HG02981 (cell line): ENCODE data around the gene SPPL2A.

Experiments
- ATAC-seq: cut with Tn5 transposase; IDR thresholded peaks from one replicate; pipeline ENCODE4 v1.9.1; 2021; ENCODE audit warnings: mild to moderate bottlenecking, moderate library complexity; ENCODE audit not compliant: unreplicated experiment

SPPL2A gene

DNA sequence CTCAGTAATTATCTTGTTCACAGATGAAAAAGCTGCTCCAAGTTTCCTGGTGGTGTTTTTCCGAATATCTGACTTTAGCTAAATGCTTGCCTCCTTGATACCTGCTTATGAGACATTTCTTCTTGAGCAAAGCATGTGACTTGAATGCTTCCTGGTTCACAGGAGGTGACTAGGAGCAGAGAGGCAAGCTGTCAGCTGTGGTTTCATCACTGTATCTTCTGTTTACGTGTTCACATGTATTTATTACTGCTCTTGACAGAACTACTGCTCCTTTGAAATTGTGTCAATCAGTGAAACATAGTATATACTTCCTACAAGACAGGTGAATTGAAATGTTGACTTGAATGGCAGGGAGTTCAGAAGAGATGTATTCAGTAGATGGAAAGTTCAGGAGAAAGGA, 8.9 kb upstream of the SPPL2A start:
- ATAC-seq: no peak

DNA sequence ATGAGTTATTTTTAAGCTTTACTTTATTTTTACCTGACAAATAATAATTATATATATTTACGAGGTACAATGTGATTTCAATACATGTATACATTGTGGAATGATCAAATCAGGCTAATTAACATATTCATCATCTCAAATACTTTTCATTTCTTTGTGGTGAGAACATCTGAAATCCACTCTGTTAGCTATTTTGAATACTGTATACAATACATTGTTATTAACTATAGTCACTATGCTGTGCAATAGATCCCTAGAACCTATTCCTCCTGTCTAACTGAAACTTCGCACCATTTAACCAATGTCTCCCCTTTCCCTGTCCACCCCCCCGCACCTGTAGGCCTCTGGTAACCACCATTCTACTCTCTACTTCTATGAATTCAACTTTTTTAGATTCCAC, 7.9 kb upstream of the SPPL2A start:
- ATAC-seq: no peak

DNA sequence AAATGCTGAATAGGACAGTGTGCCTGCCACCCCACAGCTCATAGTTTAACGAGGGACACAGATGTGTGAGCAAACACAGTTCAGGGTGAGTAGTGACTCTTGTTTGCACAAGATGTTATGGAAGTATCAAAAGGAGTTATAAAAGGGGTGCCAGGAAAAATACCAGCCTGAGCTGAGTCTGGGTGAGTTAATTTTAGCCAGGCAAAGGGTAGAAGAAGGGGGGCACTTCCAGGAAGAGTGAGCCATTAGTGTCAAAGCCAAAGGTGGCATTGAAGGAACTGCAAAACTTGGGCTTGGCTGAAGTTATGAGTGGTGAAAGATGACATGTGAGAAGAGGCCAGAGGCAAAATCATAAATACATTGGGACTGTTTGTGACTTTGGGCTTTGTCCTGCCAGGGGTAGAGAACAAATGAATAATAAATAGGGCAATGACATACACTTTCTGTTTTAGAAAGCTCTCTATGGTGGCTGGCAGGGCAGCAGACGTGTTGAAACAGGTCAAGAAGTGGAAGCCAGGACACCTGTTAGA, 1.9 kb upstream of the SPPL2A start:
- no peak for ATAC-seq

DNA sequence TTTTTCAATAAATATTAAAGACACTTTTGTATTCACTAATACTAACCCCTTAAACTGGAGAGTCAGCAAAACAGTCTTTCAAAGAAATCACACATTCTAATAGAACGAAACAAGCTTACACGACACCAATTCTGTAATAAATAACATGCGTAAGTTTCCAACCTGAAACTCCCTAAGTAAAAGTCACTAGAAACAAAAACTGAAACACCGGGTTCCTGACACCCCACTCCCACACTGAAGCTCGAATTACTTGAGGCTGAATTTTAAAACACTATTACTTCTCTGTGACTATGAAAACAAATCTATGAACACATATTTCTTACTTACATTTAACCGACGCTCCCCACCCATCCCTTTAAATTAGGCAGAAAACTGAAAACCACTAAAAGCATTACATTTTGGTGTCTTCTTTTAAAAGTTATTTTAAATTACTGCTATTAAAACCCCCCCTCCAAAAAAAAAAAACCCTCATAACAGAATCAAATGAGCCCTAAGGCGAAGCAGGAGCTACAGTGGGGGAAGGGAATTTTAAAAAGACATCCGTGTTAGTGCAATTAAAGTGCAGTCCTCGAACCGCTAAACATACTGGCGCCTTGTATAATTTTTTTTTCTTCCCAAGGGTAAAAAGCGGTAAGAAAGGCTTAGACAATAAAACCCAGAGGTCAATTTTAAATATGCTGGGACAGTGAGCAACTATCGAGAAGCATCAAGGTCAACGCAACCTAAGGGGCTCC, 878 bp downstream of the SPPL2A start:
- no peak for ATAC-seq

DNA sequence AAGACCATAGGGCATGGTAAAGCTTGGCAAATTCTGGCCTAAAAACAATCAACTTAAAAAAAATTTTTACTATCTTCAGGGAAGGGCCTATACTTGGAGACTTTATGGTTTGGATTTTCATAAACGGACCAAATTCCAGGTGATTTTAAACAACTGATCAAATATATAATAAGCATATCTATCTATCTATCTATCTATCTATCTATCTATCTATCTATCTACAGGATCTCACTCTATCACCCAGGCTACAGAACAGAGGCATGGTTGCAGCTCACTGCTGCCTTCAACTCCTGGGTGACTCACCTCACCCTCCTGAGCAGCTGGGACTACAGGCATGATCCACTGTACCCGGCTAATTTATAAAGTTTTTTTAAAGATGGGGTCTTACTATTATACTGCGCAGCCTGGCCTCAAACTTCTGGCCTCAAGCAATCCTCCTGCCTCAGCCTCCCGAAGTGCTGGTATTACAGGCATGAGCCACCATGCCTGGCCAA, 6.7 kb downstream of the SPPL2A start:
- no peak for ATAC-seq

DNA sequence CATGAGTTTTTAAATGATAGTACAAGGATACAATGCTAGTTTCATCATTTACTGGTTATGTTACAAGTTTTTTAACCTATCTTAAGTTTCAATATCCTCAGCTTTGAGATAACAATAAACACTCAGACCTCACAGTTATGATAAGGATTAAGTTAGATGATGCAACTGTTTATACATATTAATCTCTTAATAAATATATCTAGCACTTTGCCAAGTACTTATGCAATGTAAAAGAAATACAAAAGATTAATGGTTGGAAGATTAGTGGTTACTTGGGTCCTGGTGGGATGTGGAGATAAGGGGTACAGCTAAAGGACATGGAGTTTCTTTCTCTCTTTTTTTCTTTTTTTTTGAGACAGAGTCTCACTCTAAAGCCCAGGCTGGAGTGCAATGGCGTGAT, 12.0 kb downstream of the SPPL2A start:
- no peak for ATAC-seq

DNA sequence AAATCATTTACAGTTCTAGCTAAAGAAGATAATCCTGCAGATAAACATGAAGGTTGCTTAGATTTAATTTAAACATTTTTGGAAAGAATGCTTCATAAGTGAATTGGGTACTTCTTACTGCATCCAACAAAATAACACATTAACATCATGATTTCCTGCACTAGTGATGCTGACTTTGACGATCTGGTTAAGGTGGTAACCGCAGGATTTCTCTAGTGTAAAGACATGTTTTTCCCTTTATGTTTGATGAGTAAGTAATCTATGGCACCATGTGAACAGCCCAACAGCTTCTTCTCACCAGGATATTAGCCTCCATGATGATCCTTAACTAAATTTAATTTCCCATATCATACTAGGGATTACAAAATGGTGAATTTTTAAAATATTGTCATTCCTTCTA, 14.1 kb downstream of the SPPL2A start:
- ATAC-seq: no peak

DNA sequence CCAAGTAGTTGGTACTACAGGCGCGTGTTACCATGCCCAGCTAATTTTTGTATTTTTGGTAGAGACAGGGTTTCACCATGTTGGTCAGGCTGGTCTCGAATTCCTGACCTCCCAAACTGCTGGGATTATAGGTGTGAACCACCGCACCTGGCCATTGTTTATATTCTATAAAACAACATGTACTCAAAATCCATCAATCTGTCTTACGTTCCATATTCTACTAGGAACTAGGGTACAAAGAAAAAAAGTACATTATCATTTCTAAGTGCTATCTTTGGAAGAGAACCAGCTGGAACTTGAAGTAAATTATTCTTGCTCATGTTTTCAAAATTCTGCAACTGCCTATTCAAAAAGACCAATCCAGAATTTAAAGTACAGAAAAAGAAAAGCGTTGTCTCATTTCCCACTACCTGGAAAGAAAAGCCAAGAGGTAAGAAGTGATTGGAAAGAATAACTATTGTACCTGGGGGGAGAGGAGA, 15.2 kb downstream of the SPPL2A start:
- ATAC-seq: no peak

DNA sequence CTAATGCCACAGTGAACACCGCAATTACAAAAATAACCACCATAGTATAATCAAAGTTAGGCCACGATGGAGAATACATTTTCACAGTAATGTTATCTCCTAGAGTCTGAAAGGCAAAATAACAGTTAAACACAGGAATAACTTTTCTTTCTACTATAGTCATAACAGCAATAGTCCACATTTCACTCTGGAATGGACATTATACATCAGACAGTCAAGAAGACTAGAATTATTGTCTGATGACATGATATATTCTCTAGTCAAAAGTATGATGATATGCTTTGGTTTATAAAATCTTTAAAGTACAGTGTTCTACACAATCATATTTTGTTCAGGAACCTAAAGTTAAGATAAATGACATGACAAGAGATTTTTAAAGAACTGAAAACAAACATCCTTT, 18.0 kb downstream of the SPPL2A start:
- ATAC-seq: no peak

DNA sequence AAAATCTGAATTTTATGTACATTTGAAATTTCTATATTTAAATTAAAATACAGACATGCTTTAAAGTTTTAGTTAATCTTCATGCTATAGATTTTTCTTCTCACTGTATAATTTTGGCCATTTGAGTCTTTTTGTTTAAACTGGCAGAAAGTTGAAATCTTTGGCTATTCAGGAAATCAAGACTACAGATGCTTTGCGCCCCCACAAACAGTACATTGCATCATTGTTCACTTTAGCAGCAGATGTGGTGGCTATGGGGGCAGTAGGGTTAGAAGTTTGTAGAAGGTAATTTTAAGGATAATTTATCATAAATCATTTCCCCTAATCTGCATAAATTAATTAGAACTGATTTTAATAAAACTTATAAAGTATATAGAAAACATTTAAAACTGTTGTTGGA, 20.9 kb downstream of the SPPL2A start:
- no peak for ATAC-seq

DNA sequence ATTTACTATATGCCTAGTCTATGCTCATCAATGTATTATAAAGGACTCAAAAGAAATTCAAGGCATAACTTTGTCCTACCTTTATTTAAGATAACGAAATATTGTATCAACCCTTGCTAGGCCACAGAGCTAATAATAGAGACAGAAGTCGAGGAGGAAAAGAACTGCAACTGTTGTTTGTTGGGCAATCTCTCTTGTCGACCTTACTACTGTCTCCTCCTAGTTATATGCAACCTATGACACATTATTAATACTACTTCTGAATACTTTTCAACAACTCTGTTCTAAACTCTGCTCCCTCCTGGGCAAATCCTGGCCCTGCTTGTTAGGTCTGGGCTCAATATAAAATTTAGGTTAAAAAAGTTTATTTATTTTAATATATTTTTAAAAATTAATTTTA, 24.6 kb downstream of the SPPL2A start:
- no peak for ATAC-seq

DNA sequence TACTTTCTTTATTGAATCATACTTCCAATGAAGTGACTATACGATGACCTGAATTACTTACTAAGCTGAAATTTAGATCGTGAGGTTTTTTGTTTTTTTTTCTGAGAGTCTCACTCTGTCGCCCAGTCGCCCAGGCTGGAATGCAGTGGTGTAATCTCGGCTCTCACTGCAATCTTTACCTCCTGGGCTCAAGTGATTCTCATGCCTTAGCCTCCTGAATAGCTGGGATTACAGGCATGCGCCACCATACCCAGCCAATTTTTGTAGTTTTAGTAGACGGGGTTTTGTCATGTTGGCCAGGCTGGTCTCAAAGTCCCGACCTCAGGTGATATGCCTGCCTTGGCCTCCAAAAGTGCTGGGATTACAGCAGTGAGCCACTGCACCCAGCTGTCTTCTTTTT, 28.7 kb downstream of the SPPL2A start:
- no peak for ATAC-seq

DNA sequence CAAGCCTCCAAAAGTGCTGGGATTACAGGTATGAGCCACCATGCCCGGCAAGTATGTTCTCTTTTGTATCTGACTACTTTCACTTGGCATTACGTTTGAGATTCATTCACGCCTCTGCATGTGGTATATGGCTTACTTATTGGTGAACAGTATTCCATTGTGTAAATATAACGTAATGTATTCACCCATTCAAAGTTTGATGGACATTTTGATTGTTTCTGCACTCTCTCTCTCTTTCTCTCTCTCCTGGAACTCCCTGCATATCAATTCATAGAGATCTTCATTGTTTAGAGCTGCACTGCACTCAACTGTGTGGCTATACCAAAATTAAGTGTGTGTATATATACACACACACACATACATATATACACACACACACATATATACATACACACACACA, 30.4 kb downstream of the SPPL2A start:
- no peak for ATAC-seq

DNA sequence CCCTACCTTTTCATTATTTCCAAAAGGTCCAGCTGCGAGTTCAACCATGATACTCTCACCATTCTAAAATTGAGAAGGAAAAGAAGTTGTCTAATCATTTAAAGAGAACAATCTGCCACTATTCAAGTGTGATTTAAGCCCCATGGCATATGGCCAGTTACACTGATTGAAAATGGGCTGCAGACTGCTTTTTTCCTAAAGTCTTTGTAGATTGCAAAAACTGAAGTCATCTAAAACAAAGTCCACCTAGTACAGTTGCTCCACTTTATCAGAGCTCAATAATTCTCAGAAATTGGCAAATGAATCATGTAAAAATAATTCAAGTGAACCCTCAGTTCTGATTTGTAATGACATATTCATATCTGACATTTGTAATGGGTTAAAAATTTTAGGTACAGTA, 39.2 kb downstream of the SPPL2A start:
- ATAC-seq: no peak

DNA sequence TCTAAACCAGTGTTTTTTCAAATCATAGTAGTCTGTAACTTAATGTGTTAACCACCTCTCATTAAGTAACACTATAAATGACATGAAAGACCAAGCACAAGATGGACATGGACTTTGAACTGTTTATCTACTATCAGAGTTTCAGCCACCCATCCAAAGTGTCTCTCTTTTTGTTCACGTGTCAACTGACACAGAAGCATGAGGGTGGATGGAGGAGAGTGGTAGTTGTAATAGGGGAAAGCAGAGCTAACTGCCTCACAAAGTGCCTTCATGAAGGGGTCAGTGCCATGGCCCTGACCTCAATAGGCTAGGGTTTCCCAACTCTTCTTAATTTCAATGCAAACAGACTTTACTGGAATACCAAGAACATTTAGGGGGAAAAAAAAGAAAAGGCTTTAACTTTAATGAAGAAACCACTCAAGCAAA, 46.8 kb downstream of the SPPL2A start:
- no peak for ATAC-seq

DNA sequence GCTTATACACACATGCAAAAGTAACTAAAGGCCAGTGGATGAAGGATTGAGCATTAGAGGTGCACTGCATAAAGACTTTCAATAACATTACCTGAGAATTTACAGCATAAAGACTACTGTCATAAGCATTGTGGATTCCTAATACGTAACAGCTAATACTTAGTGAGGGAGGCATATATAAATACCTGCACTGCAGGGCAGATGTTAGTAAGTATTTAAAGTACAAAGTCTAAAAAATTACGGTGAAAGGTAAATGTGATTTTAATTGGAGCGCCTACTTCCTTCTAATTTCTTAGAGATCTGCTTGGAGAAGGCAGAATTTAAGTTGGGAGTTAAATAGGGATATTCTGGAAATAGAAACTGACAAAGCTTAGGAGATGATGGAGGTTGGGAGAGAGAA, 53.5 kb downstream of the SPPL2A start:
- ATAC-seq: no peak

DNA sequence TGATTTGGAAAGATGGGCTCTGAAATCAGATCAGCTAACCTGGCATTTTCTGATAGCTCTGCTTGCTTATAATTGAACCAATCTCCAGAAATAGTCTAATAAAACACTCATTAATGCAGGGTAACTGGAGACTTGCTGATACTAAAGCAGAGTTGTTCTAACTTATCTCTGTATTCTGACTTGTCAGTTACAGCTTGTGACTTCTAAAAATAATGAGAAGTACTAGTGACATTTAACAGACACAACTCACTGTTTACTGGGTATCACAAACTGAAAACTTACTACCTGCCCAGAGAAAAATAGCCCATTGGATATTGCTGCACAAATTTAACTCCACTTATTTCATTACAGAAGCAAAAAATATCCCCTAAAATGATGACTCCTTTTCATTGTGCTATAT, 54.9 kb downstream of the SPPL2A start:
- no peak for ATAC-seq

DNA sequence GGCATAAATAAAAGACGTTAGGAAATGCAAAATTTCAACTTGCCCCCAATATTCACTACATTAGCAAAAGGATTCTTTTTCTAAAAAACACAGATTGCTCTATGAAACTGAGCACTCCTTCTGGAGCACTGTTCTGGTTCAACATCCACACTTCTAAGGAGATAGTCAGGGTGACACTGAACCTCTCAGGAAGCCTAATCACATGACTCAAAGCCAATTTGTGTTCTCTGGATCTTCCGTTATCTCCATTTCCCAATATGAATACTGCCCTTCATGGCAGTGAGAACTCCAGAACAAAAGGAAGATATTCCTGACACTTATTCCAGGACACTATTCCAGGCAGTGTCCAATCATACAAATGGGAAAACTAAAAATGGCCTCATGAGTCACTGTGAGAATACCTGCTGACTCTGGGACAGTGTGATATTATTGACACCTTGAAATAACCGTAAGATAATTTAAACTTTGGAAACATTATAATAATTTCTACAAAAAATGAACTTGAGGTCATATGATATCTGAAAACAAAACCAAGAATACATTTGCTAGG, 57.6 kb downstream of the SPPL2A start:
- ATAC-seq: no peak

DNA sequence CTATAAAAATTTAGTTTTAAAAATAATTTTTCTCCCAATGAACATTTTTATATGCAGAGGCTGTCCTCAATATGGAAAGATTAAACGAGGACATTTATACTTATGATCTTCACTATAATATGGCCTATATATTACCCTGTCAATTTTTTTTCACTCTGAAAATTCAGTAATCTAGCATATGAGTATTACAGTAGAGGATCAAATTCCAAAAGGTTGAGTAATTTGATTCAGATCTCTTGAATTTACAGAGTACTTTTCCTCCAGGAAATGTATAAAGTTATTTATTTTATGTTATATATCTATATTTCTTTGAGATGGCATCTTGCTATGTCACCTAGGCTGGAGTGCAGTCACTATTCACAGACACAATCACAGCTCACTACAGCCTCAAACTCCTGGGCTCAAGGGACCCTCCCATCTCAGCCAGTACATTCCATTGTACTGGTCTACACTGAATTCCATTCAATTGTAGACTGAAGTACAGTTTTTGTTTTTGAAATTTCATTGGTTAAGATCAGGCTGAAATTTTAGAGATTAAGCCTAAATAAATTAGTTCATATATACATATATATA, 62.7 kb downstream of the SPPL2A start:
- no peak for ATAC-seq

DNA sequence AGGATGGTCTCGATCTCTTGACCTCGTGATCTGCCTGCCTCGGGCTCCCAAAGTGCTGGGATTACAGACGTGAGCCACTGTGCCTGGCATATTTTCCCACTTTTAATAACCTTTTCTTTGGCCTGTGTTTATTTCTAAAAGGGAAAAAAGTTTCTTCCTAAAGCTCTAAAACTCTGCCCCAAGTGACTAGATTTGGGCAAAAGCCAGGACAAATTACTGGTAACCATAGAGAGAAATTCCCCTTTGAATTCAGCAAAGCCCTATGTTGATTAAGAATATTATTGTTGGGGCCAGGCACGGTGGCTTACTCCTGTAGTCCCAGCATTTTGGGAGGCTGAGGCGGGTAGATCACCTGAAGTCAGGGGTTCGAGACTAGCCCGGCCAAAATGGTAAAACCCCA, 67.4 kb downstream of the SPPL2A start:
- ATAC-seq: no peak

DNA sequence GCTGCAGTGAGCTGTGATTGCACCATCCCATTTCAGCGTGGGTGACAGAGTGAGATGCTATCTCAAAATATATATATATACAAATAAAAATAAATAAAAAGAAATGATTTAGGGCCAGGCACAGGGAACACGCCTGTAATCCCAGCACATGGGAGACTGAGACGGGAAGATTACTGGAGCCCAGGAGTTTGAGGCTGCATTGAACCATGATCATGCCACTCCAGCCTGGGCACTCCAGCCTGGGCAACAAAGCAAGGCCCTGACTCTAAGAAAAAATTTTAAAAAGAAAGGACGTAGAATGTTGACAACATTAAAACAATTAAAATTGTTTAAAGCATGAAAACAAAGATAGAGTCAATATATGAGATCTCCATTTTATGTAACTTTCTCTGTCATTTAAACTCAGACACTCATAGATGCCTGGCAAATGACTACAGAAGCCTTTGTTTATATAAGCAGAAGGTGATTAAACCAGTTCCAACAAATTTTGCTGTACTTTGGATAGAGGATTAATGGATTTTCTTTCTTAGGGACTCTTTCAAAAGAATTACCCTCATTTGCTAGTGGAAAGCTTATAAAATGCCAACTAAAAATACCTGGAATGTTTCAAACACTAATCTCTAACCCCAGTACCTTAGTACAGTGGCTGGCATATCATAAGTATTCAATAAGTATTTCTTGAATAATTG, 68.3 kb downstream of the SPPL2A start:
- no peak for ATAC-seq
